Amygdala (tissue), 56 donors: ENCODE data around the gene MUCL3.
A peak's percentile ranks its signal among the peaks of the same experiment; 100 is the strongest.
"Not testable (repeated sequence)": the region's sequence is repeated elsewhere in the genome, so short reads cannot be mapped to it uniquely, and the experiment has no call there.

ENCODE experiments used
- DNase-seq, 56 donors: peaks; one replicate each; lab custom pipeline; 2025; lab: John Stamatoyannopoulos, UW

The MUCL3 gene

GRCh38 chr6:30908700-30909099, 32.1 kb upstream of the MUCL3 start:
- DNase-seq: no peak

GRCh38 chr6:30910473-30910872, 30.3 kb upstream of the MUCL3 start:
- DNase-seq: not testable (repeated sequence)

- no peak for DNase-seq
Measured at GRCh38 chr6:30912746-30913520, 27.8 kb upstream of the MUCL3 start.

GRCh38 chr6:30913721-30914075, 27.1 kb upstream of the MUCL3 start:
- DNase-seq: peak in 7 of 56 donors; percentile 60 to 77 (median 68)

- peak; percentile 70 to 97 (median 88) for DNase-seq
Measured at GRCh38 chr6:30914076-30914853, 26.5 kb upstream of the MUCL3 start, which contains the start of gene VARS2. Gene VARS2, plus strand, starts transcription at chr6:30914238. Its CDS starts 599 bp downstream, at chr6:30914837.

GRCh38 chr6:30914854-30915590, 25.8 kb upstream of the MUCL3 start:
- peak in 13 of 56 donors; percentile 10 to 58 (median 33) for DNase-seq

GRCh38 chr6:30915591-30915946, 25.2 kb upstream of the MUCL3 start:
- peak in 34 of 56 donors; percentile 3 to 59 (median 26) for DNase-seq

- DNase-seq: no peak
Measured at GRCh38 chr6:30917041-30917440, 23.7 kb upstream of the MUCL3 start.

GRCh38 chr6:30917487-30917886, 23.3 kb upstream of the MUCL3 start:
- no peak for DNase-seq

GRCh38 chr6:30918670-30919069, 22.1 kb upstream of the MUCL3 start:
- no peak for DNase-seq

GRCh38 chr6:30922447-30922852, 18.3 kb upstream of the MUCL3 start:
- no peak for DNase-seq

GRCh38 chr6:30924040-30924627, 16.6 kb upstream of the MUCL3 start:
- not testable (repeated sequence) for DNase-seq

GRCh38 chr6:30926644-30927043, 14.1 kb upstream of the MUCL3 start:
- no peak for DNase-seq

GRCh38 chr6:30927080-30927479, 13.7 kb upstream of the MUCL3 start:
- DNase-seq: not testable (repeated sequence)

- no peak for DNase-seq
Measured at GRCh38 chr6:30928677-30929076, 12.1 kb upstream of the MUCL3 start.

- DNase-seq: no peak
Measured at GRCh38 chr6:30930506-30930905, 10.3 kb upstream of the MUCL3 start.

- no peak for DNase-seq
Measured at GRCh38 chr6:30931272-30931671, 9.5 kb upstream of the MUCL3 start.

- no peak for DNase-seq
Measured at GRCh38 chr6:30931969-30932645, 8.7 kb upstream of the MUCL3 start, which contains the start of gene SFTA2. Gene SFTA2, minus strand, starts transcription at chr6:30932170. Its CDS starts 74 bp downstream, at chr6:30932096.

- DNase-seq: no peak
Measured at GRCh38 chr6:30932665-30933365, 8.0 kb upstream of the MUCL3 start.
